ENCODE measurements around the gene MBNL1.

DNA sequence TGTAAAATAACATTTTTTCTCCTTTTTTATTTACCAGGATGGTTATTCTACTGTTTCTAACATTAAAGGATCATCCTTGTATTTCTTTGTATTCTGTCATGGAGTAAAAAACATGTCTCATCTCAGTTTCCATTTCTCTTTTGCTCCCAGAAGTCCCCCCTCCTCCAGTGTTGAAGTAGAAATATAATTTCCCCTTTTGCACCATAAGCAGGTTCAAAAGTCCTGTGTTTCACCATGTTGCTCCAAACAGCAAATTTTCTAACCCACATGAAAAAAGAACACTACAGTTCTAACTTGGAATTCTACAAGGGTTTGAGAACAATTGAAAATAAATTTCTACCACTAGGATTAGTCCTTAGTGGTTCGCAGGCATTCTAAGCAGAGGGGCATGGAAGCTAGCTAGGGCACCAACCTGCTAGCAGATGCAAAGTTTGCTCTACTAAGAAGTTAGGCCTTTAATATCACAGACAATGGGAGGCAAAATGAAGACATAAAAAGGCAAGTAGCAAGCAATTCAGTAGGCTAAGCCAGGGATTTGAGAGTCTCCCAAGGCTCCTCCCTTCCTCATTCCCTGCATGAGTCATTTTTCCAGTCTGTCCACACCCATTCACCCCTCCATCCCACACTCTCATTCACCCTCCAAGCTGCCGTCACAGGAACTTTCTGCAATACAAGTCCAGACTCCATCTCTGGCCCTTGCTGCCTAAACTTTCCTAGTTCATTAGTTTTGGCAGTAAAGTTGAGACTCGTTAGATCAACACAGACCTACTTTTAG, 2.3 kb upstream of the MBNL1 start:
- TF ChIP-seq SP1 (IDR thresholded peaks at IDR 0.05) (no peak), FOXA1 (IDR thresholded peaks at IDR 0.05) (no peak), FOXM1 (IDR thresholded peaks at IDR 0.05; ENCODE audit: borderline replicate concordance) (no peak), SUZ12 (IDR thresholded peaks at IDR 0.05) (no peak), LEF1 (IDR thresholded peaks at IDR 0.05; ENCODE audit: borderline replicate concordance) (no peak), ZNF384 (IDR thresholded peaks at IDR 0.05) (no peak), ELF4 (IDR thresholded peaks at IDR 0.05) (no peak), TARDBP (IDR thresholded peaks at IDR 0.05) (no peak), FOXK2 (IDR thresholded peaks at IDR 0.05) (no peak), L3MBTL2 (conservative IDR thresholded peaks at IDR 0.05) (no peak)
- TF ChIP-seq, protein P1, sequence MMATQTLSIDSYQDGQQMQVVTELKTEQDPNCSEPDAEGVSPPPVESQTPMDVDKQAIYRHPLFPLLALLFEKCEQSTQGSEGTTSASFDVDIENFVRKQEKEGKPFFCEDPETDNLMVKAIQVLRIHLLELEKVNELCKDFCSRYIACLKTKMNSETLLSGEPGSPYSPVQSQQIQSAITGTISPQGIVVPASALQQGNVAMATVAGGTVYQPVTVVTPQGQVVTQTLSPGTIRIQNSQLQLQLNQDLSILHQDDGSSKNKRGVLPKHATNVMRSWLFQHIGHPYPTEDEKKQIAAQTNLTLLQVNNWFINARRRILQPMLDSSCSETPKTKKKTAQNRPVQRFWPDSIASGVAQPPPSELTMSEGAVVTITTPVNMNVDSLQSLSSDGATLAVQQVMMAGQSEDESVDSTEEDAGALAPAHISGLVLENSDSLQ (IDR thresholded peaks at IDR 0.05) = no peak

All from HEK293T (cell line).